Dendritic cell treated with granulocyte-macrophage colony-stimulating factor and Interleukin-4, amounts not matched to agents 40 ng/mL and 50 ng/mL, for 4 days (primary cell): ENCODE data around the gene IGSF3.
A peak's percentile ranks its signal among the peaks of the same experiment; 100 is the strongest.
"Not testable (repeated sequence)": the region's sequence is repeated elsewhere in the genome, so short reads cannot be mapped to it uniquely, and the experiment has no call there.

ENCODE experiments used
- H3K27ac Mint-ChIP-seq: one replicate; pipeline ENCODE4 v1.8.0; 2022; ENCODE audit warnings: mild to moderate bottlenecking, mixed read lengths
- H3K27me3 Mint-ChIP-seq: one replicate; pipeline ENCODE4 v1.8.0; 2022; ENCODE audit warnings: mild to moderate bottlenecking, mixed read lengths
- H3K36me3 Mint-ChIP-seq: one replicate; pipeline ENCODE4 v1.8.0; 2022; ENCODE audit warnings: low read depth, mixed read lengths
- H3K4me1 Mint-ChIP-seq: one replicate; pipeline ENCODE4 v1.8.0; 2022; ENCODE audit warnings: low read depth, mixed read lengths
- H3K4me3 Mint-ChIP-seq: one replicate; pipeline ENCODE4 v1.8.0; 2022; ENCODE audit warnings: mild to moderate bottlenecking, moderate library complexity, mixed read lengths
- H3K9me3 Mint-ChIP-seq: one replicate; pipeline ENCODE4 v1.8.0; 2022; ENCODE audit warnings: mixed read lengths
- intact Hi-C: fragments of 100-400 bp; cut with micrococcal nuclease; formaldehyde crosslinking; loops from one replicate; pipeline ENCODE4 v1.15.0; 2022

IGSF3 gene

DNA sequence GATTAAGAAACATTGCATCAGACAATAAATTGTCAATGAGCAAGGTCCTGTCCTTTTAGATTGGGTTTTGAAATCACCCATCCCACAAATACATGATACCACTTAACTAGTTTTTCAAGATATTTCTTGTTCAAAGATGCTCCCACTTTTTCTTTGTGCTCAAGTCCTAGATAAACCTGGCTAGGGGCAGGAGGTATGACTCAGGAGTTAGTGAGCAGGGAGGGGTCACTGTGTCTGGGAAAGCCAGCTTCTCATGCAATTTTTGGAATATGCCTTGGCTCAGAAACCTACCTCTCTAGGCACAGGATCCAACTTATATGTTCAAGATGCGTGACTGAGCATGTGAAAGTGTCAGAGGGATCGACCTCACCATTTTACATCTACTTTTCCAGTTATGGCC lies 45.8 kb downstream of the IGSF3 start:
- H3K4me1 Mint-ChIP-seq, H3K27ac Mint-ChIP-seq, H3K4me3 Mint-ChIP-seq, H3K27me3 Mint-ChIP-seq, H3K36me3 Mint-ChIP-seq, intact Hi-C loops, H3K9me3 Mint-ChIP-seq: not testable (repeated sequence)

DNA sequence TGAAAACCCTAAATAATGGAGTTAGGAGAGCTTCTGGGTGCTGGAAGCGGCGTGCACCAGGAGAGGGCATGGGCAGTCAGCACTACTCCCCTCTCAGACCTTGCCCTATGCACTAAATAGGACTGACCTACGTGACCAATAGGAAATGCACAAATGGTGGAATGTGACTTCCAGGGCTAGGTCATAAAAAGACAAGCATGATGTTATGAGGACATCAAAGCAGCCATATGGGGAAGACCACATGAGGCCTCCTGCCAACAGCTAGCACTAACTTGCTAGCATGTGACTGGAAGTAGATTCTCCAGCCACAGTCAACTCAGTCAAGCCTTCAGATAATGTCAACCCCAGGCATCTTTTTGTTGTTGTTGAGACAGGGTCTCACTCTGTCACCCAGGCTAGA lies 47.1 kb downstream of the IGSF3 start:
- intact Hi-C loops, H3K36me3 Mint-ChIP-seq, H3K27me3 Mint-ChIP-seq, H3K4me3 Mint-ChIP-seq, H3K4me1 Mint-ChIP-seq, H3K9me3 Mint-ChIP-seq, H3K27ac Mint-ChIP-seq: not testable (repeated sequence)

DNA sequence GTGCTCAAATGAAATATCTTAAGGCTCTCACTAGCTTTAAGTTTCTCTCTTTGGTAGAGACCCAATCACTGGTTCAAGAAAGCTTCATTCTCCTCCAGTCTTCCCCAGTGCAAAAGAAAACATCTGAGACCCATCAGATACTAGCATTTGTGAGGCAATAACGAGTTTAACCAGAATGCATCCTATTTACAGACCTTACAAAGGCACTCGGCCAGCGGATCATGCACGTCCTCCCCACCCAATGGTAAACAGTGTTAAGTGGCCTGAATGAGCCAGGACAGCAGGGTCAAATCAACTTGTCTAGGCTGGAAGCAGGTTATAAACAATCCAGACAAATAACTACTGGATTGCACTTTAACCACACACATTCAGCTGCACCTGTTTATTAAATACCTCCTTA lies 48.4 kb downstream of the IGSF3 start:
- H3K9me3 Mint-ChIP-seq, intact Hi-C loops, H3K27me3 Mint-ChIP-seq, H3K36me3 Mint-ChIP-seq, H3K4me3 Mint-ChIP-seq, H3K27ac Mint-ChIP-seq: not testable (repeated sequence)
- H3K4me1 Mint-ChIP-seq, result peaks cover 12% of the 10 kb centered on the region

DNA sequence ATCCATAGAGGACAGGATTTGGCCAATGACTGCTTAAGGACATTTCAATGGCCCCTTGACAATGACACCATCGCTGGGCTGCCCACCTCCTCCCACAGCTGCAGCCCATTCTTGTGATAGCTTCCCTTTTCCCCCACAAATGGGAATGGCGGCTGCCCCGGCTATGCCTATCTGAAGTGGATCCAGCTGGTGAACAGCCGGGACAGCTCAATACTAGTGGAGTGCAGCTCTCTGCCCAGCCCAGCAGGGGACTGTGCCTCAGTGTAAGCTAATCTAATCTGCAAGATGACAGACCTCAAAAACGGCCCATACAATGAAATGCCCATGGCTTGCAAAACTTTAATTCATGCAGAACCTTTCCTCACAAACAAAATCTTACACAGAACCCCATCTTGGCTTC lies 49.7 kb downstream of the IGSF3 start:
- H3K4me3 Mint-ChIP-seq, H3K36me3 Mint-ChIP-seq, H3K27ac Mint-ChIP-seq, H3K27me3 Mint-ChIP-seq, intact Hi-C loops, H3K9me3 Mint-ChIP-seq: not testable (repeated sequence)
- peaks cover 12% of the 10 kb centered on the region for H3K4me1 Mint-ChIP-seq

- H3K27ac Mint-ChIP-seq, intact Hi-C loops, H3K27me3 Mint-ChIP-seq, H3K4me3 Mint-ChIP-seq, H3K9me3 Mint-ChIP-seq, H3K36me3 Mint-ChIP-seq: not testable (repeated sequence)
- H3K4me1 Mint-ChIP-seq, result peaks cover 30% of the 10 kb centered on the region
Measured at GRCh38 chr1:116613825-116614224, 53.7 kb downstream of the IGSF3 start.

GRCh38 chr1:116609801-116610371 lies 57.6 kb downstream of the IGSF3 start:
- H3K9me3 Mint-ChIP-seq, intact Hi-C loops, H3K4me3 Mint-ChIP-seq, H3K36me3 Mint-ChIP-seq, H3K27me3 Mint-ChIP-seq: not testable (repeated sequence)
- Mint-ChIP-seq H3K27ac (peak overlapping the region; percentile 53), H3K4me1 (peaks cover 55% of the 10 kb centered on the region)

DNA sequence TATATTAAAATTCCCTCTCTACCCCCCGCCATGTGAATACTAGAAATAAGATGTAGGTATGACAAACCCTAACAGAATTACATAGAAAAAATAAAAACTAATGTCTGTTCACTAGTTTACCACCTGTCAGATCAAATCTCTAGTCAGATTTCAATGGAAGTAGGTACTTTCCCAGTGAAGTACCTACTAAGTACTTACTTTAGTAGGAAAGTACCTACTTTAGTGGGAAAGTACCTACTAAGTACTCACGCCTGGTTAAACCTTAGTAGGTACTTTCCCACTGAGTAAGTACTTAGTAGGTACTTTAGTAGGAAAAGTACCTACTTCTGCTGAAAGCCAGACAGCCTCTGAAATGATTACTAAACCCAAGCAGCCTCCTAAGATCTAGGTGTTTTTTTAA lies 58.7 kb downstream of the IGSF3 start:
- H3K36me3 Mint-ChIP-seq, intact Hi-C loops, H3K9me3 Mint-ChIP-seq, H3K27ac Mint-ChIP-seq, H3K4me3 Mint-ChIP-seq, H3K27me3 Mint-ChIP-seq: not testable (repeated sequence)
- H3K4me1 Mint-ChIP-seq, result peaks cover 53% of the 10 kb centered on the region

- H3K9me3 Mint-ChIP-seq, intact Hi-C loops, H3K4me3 Mint-ChIP-seq, H3K36me3 Mint-ChIP-seq, H3K27me3 Mint-ChIP-seq: not testable (repeated sequence)
- Mint-ChIP-seq H3K4me1 (peaks cover 58% of the 10 kb centered on the region), H3K27ac (peak overlapping the region; percentile 45)
Measured at GRCh38 chr1:116608151-116608550, 59.4 kb downstream of the IGSF3 start.

DNA sequence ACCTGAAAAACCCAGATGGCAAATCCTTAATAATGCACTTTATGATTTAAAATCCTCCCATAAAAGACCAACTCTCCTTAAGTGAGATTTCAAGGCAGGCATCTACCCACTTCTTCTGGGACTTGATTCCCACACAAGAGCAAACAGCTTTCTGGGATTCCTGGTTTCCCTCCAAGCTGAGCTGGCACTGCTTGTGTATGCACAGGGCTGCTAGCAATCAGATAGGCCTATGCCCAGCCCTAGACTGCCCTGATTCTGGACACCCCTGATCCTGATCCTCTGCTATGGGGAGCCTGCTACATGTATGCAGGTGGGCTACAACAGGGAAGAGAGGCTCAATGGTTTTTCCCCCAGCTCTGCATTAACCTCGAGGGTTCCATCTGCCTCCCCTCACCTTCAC lies 60.1 kb downstream of the IGSF3 start:
- H3K27me3 Mint-ChIP-seq, H3K9me3 Mint-ChIP-seq, H3K4me3 Mint-ChIP-seq, H3K36me3 Mint-ChIP-seq, intact Hi-C loops: not testable (repeated sequence)
- peak overlapping the region; percentile 45 for H3K27ac Mint-ChIP-seq
- H3K4me1 Mint-ChIP-seq, result peaks cover 58% of the 10 kb centered on the region

- H3K9me3 Mint-ChIP-seq, H3K27me3 Mint-ChIP-seq, intact Hi-C loops, H3K36me3 Mint-ChIP-seq: not testable (repeated sequence)
- Mint-ChIP-seq H3K4me3 (peak overlapping the region; percentile 9), H3K4me1 (peaks cover 58% of the 10 kb centered on the region), H3K27ac (peak overlapping the region; percentile 74)
Measured at GRCh38 chr1:116606067-116606466, 61.5 kb downstream of the IGSF3 start.

DNA sequence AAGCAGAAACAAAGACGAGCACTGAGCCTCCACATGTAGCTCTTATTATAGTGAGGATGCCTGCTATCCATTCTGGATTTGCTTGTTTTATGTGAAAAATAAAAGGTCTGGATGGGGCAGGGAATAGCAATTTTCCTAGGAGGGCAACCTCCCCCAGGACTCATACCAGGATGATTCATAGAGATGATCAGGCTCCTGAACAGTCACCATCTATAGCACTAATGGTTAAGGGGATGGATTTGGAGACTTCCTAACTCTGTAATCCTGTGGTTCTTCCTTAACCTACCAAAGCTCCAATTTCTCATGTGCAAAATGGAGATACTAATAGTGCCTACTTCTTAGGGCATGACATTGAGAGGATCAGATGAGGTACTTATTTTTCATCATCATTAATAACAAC lies 62.2 kb downstream of the IGSF3 start:
- H3K36me3 Mint-ChIP-seq, result no peaks in the 10 kb centered on the region
- peaks cover 2% of the 10 kb centered on the region for H3K27me3 Mint-ChIP-seq
- no peaks in the 10 kb centered on the region for H3K9me3 Mint-ChIP-seq
- no peak overlapping the region for H3K4me3 Mint-ChIP-seq
- intact Hi-C loops, result no loop called here
- no peak overlapping the region for H3K27ac Mint-ChIP-seq
- H3K4me1 Mint-ChIP-seq, result peaks cover 53% of the 10 kb centered on the region

DNA sequence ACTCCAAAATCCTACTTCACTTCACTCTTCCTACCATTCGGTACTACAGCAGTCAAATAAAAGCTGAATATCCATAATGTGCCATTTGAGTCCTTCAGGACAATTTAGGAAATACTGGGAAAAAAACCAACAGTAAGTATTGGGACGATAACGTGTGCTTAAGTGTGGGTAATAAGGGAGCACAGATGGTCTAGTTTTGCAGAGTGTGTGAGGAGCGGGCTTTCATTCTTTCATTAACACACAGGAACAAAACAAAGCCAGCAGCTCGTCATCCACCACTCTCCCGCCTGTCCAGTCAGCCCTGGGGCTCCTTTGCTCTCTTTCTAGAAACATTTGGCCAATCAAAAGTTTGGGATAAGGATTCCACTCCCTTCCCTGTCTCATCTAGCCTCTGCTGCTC lies 63.1 kb downstream of the IGSF3 start:
- H3K36me3 Mint-ChIP-seq, H3K4me3 Mint-ChIP-seq, H3K27me3 Mint-ChIP-seq, intact Hi-C loops, H3K27ac Mint-ChIP-seq, H3K9me3 Mint-ChIP-seq: not testable (repeated sequence)
- H3K4me1 Mint-ChIP-seq, result peaks cover 53% of the 10 kb centered on the region

- H3K9me3 Mint-ChIP-seq, H3K27ac Mint-ChIP-seq, H3K4me3 Mint-ChIP-seq, H3K36me3 Mint-ChIP-seq, H3K27me3 Mint-ChIP-seq, intact Hi-C loops: not testable (repeated sequence)
- H3K4me1 Mint-ChIP-seq, result peaks cover 52% of the 10 kb centered on the region
Measured at GRCh38 chr1:116603646-116604045, 63.9 kb downstream of the IGSF3 start.

DNA sequence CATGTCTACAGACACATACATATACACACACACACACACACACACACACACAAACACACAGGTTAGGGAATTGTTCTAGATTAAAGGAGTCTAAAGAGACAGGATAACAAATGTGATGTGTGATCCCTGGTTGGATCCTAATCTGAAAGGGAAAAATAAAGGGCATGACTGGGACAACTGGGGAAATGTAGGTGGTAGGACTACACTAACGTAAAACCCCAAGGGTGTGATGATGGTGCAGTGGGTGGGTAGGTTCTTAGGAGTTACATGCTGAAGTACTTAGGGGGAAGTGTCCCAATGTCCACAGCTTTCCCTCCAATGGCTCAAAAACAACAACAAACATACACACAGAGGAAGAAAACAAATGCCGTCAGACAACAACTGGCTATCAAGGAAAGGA lies 68.2 kb downstream of the IGSF3 start:
- H3K27ac Mint-ChIP-seq, H3K9me3 Mint-ChIP-seq, H3K27me3 Mint-ChIP-seq, H3K36me3 Mint-ChIP-seq, intact Hi-C loops, H3K4me3 Mint-ChIP-seq: not testable (repeated sequence)
- H3K4me1 Mint-ChIP-seq, result peaks cover 39% of the 10 kb centered on the region

- H3K27ac Mint-ChIP-seq, H3K9me3 Mint-ChIP-seq, H3K4me3 Mint-ChIP-seq, H3K27me3 Mint-ChIP-seq, H3K36me3 Mint-ChIP-seq, intact Hi-C loops: not testable (repeated sequence)
- H3K4me1 Mint-ChIP-seq, result peaks cover 36% of the 10 kb centered on the region
Measured at GRCh38 chr1:116598420-116599036, 69.0 kb downstream of the IGSF3 start.
